ENCODE measurements around the gene ELAPOR2.
"Not testable (repeated sequence)": the region's sequence is repeated elsewhere in the genome, so short reads cannot be mapped to it uniquely, and the experiment has no call there.

The ELAPOR2 gene

GRCh38 chr7:87048839-87049238 is 10.6 kb downstream of the ELAPOR2 start:
- in situ Hi-C loops (cut with MboI; ENCODE audit: low sequenced_read_pairs): no loop called here

DNA sequence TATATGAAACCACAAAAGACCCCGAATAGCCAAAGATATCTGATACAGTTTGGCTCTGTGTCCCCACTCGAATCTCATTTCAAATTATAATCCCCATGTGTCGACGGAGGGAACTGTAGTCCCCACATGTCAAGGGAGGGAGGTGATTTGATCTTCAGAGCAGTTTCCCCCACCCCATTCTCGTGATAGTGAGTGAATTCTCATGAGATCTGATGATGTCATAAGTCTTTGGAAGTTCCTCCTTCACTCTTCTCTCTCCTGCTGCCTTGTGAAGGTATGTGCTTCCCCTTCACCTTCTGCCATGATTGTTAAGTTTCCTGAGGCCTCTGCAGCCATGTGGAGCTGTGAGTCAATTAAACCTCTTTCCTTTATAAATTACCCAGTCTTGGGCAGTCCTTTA is 13.0 kb downstream of the ELAPOR2 start:
- in situ Hi-C loops (cut with MboI; ENCODE audit: low sequenced_read_pairs): no loop called here

DNA sequence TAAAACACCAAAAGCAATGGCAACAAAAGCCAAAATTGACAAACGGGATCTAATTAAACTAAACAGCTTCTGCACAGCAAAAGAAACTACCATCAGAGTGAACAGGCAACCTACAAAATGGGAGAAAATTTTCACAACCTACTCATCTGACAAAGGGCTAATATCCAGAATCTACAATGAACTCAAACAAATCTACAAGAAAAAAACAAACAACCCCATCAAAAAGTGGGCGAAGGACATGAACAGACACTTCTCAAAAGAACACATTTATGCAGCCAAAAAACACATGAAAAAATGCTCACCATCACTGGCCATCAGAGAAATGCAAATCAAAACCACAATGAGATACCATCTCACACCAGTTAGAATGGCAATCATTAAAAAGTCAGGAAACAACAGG is 14.7 kb downstream of the ELAPOR2 start:
- in situ Hi-C loops (cut with MboI; ENCODE audit: low sequenced_read_pairs): not testable (repeated sequence)

GRCh38 chr7:87041586-87041985 is 17.9 kb downstream of the ELAPOR2 start:
- in situ Hi-C loops (cut with MboI; ENCODE audit: low sequenced_read_pairs): not testable (repeated sequence)

- in situ Hi-C loops (cut with MboI; ENCODE audit: low sequenced_read_pairs): not testable (repeated sequence)
Observed at GRCh38 chr7:87039691-87040299, 19.7 kb downstream of the ELAPOR2 start.

DNA sequence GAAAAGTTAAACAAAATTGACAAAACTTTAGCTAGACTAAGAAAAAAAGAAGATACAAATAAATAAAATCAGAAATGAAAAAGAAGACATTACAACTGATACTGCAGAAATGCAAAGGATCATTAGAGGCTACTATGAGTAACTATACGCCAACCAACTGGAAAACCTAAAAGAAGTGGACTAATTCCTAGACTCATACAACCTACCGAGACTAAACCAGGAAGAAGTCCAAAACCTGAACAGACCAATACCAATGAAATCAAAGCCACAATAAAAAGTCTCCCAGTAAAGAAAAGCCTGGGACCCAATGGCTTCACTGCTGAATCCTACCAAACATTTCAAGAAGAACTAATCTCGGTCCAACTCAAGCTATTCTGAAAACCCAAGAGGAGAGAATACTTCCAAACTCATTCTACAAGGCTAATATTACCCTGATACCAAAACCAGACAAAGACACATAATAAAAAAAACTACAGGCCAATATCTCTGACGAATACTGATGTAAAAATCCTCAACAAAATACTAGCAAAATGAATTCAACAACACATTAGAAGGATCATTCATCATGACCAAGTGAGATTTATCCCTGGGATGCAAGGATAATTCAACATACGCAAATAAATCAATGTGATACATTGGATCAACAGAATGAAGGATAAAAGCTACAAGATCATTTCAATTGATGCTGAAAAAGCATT is 20.3 kb downstream of the ELAPOR2 start:
- in situ Hi-C loops (cut with MboI; ENCODE audit: low sequenced_read_pairs): no loop called here

DNA sequence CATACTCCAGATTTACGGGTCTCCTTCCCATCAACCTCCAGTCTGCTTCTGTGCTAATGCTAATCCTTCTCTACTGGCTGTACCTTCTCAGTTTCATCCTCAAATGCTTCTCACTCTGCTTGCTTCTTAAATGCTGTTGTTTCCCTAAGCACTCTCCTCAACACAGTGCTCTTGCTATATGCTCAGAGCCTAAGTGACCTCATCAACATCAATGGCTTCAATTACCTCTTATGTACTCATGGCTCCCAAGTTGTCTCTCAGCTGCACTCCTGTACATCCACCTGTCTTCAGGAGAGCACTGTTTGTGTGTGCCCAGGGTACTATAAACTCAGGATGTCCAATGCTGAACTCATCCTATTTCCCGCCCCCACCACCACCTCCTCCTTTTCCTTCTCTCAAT is 22.5 kb downstream of the ELAPOR2 start:
- in situ Hi-C loops (cut with MboI; ENCODE audit: low sequenced_read_pairs): no loop called here

DNA sequence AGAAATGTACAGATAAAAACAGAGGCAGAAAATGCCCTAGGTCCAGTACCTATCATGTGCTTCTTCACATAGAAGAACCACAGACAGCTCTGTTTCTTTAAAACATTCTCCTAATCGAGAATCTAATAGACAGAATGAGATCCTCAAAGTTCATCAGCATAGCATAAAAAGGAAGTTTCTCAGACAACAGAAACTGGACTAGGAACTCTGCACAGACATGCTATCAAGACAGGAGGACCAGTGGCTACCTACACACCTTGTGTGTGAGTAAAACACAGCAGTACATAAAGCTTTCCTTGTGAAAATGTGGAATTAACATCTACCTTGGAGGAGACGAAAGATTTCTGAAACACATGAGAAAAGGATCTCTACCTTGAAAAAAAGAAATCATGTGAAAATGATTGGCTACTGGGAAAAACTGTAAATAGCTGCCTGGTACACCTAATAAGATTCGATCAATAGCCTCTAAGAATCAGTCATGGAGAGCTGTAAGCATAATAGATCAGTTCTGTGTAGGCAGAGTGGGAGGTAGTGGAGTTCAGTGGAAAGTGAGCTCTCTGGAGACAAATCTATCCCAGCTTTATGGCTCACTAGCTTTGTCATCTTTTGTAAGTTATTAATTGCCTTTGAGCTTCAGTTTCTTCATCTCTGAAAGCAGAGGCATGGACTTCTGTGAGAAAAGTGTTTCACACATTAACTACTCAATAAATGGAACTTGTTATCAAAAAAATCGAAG is 26.7 kb downstream of the ELAPOR2 start:
- in situ Hi-C loops (cut with MboI; ENCODE audit: low sequenced_read_pairs): no loop called here

DNA sequence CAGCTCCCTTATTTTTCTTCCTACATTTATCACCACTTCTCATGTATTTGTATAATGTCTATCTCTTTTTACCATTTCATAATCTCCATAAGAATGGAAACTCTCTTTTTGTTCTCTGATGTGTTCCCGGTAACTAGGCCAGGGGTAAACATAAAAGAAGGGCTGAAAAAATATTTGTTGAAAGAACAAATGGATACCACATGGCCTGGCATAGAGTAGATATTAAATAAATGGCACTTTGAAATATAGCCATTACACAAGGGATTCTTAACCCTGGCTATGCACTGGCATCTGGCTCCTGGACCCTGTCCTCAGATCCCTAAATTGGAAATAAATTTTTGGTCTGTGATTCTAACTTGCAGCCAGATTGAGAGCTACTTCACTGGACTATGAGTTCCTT is 30.4 kb downstream of the ELAPOR2 start:
- in situ Hi-C loops (cut with MboI; ENCODE audit: low sequenced_read_pairs): no loop called here

GRCh38 chr7:87028636-87029035 is 30.8 kb downstream of the ELAPOR2 start:
- in situ Hi-C loops (cut with MboI; ENCODE audit: low sequenced_read_pairs): no loop called here

DNA sequence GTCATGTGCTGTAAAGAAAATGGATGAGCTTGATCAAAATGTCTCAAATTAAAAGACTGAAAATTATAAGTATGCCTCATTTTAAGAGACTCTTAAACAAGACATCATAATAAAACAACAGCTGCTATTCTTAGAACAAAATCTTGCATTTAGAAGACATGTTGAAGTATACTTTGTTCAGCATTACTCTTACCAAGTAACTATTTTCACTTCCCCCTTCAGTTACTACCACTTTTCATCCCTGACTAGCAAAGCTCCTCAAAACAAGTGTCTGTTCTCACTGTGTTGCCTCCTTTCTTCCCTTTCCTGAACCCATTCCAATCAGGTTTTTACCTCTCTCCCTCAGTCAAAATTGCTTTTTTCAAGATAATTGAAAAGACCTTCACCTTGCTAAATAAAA is 31.6 kb downstream of the ELAPOR2 start:
- in situ Hi-C loops (cut with MboI; ENCODE audit: low sequenced_read_pairs): no loop called here

- in situ Hi-C loops (cut with MboI; ENCODE audit: low sequenced_read_pairs): no loop called here
Observed at GRCh38 chr7:87021285-87021684, 38.2 kb downstream of the ELAPOR2 start.

DNA sequence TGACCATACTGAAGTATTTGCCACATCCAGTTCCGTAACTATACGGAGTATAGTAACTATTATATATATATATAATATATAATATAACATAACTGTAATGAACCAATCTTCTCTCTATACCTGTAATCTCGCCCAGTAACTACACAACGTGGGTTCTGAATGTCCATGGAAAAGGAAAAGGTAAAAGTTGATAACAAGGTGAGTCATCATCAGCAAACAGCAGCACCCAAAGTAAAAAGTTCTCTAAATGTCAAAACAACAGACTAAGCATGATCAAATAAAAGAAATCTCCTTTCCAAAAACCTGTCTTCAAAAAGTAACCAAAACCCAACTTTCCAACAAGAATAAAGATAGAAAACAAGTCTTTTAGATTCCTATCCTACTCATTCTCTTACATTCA is 42.8 kb downstream of the ELAPOR2 start:
- in situ Hi-C loops (cut with MboI; ENCODE audit: low sequenced_read_pairs): no loop called here

- in situ Hi-C loops (cut with MboI; ENCODE audit: low sequenced_read_pairs): no loop called here
Observed at GRCh38 chr7:87013840-87014190, 45.6 kb downstream of the ELAPOR2 start.

DNA sequence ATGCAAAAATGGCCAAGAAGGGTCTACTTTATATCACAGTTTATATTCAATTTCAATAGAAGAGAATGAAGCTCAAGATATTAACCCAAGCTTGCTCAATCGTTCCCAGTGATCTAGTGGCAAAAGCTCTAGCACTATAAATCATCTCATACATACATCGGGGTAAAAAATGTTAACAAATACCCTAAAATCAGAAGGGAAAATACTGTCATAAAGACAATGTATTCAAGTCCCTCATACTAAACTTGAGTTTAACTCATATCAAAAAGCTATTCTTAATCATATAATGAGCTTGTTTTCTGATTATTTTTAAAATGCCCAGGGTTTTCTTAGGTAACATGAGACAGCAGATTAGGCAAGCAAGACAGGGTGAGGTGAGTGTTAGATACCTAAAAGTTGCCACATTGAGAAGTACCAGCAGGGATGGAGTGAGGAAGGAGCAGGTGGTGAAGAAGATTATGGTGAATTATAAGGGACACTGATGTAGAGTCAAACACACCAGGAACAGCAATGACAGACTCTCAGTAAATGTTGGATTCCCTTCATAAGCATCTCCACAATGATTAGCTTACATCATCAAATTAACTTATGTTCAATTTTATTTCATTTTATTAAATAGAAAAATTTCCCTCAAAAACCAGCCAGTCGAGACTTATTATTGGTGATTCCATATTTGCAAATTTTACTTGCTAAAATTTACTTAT is 46.2 kb downstream of the ELAPOR2 start:
- in situ Hi-C loops (cut with MboI; ENCODE audit: low sequenced_read_pairs): no loop called here
